Measurements from ENCODE around the gene NBEA. TPM values are rescaled to one million over a fixed set of nuclear protein-coding genes. Genes with fewer than 3 reads are reported as not detected.
"Not testable (repeated sequence)": the region's sequence is repeated elsewhere in the genome, so short reads cannot be mapped to it uniquely, and the experiment has no call there.

NBEA gene
- total RNA-seq, 3 donors from 2014 or later (not counting 1 experiment from before 2014, with no cell fraction given) = 0.27 to 0.66 (median 0.33) TPM

DNA sequence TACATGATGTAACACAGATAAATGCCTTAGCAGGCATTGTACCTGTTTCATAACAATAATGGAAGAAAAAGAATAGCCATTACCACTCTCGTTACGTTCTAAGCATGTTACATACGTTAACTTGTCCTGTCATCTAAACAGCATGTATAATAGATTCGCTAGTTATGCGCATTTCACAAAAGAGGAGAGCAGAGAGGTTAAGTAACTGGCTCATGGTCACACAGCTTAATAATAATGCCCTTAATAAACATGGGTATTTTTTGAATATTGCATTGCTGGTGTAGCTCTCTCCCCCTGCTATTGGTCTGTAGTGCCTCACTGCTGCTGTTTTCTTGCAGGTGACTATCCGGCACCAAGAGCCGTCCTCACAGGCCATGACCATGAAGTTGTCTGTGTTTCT, 722.7 kb downstream of the NBEA start:
- DNase-seq (no peak), ATAC-seq (no peak)
- no peak overlapping the region for H3K4me3 Mint-ChIP-seq
- no peak overlapping the region for H3K4me3 ChIP-seq (ENCODE audit: low read length)
- TF ChIP-seq, protein P1, sequence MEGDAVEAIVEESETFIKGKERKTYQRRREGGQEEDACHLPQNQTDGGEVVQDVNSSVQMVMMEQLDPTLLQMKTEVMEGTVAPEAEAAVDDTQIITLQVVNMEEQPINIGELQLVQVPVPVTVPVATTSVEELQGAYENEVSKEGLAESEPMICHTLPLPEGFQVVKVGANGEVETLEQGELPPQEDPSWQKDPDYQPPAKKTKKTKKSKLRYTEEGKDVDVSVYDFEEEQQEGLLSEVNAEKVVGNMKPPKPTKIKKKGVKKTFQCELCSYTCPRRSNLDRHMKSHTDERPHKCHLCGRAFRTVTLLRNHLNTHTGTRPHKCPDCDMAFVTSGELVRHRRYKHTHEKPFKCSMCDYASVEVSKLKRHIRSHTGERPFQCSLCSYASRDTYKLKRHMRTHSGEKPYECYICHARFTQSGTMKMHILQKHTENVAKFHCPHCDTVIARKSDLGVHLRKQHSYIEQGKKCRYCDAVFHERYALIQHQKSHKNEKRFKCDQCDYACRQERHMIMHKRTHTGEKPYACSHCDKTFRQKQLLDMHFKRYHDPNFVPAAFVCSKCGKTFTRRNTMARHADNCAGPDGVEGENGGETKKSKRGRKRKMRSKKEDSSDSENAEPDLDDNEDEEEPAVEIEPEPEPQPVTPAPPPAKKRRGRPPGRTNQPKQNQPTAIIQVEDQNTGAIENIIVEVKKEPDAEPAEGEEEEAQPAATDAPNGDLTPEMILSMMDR (IDR thresholded peaks at IDR 0.05) = no peak
- no peaks in the 10 kb centered on the region for H3K27me3 Mint-ChIP-seq (ENCODE audit: low read depth in 2 of 2)
- H3K4me1 Mint-ChIP-seq = no peaks in the 10 kb centered on the region
- H3K9me3 ChIP-seq (ENCODE audit: control insufficient read depth, insufficient read depth, low read length) = no peaks in the 10 kb centered on the region
- no peaks in the 10 kb centered on the region for H3K27me3 ChIP-seq (ENCODE audit: control insufficient read depth, insufficient read depth, low read length)
- no peaks in the 10 kb centered on the region for H3K9me3 Mint-ChIP-seq
- H3K36me3 ChIP-seq (ENCODE audit: control insufficient read depth, insufficient read depth, low read length) = no peaks in the 10 kb centered on the region
- H3K27ac ChIP-seq (ENCODE audit: low read length) = no peak overlapping the region
- 95% methylated on average over 7 of the region's 7 CpGs for whole genome bisulfite sequencing (ENCODE audit: insufficient coverage)
- H3K27ac Mint-ChIP-seq = no peak overlapping the region
- no peaks in the 10 kb centered on the region for H3K36me3 Mint-ChIP-seq
- H3K4me1 ChIP-seq (ENCODE audit: control insufficient read depth, insufficient read depth, low read length) = no peaks in the 10 kb centered on the region
- intact Hi-C loops (cut with micrococcal nuclease) = no loop called here

DNA sequence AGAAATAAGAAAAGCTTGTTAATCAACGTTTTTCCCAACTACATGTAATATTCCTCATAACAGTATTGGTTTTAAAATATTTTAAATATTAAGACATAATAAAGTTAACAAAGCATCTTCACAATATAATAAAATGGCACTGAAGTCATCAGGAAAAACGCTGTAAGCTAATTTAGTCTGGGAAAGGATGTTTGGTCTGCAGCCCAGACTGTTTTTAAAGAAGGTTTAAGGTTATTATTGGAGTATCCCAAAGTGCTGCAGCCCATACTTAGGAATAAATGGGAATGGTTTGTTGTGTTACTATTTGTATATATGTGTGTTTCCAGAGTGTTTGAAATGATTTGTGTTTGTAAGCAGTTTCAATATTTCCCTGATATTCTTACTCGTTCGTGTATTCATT, 727.3 kb downstream of the NBEA start:
- H3K4me1 ChIP-seq (ENCODE audit: control insufficient read depth, insufficient read depth, low read length) = no peaks in the 10 kb centered on the region
- 95% methylated on average over 3 of the region's 4 CpGs for WGBS (ENCODE audit: insufficient coverage)
- no peaks in the 10 kb centered on the region for H3K36me3 ChIP-seq (ENCODE audit: control insufficient read depth, insufficient read depth, low read length)
- intact Hi-C loops (cut with micrococcal nuclease) = no loop called here
- H3K27ac Mint-ChIP-seq = no peak overlapping the region
- H3K27me3 Mint-ChIP-seq (ENCODE audit: low read depth in 2 of 2) = no peaks in the 10 kb centered on the region
- H3K4me3 Mint-ChIP-seq = no peak overlapping the region
- no peak overlapping the region for H3K27ac ChIP-seq (ENCODE audit: low read length)
- no peaks in the 10 kb centered on the region for H3K9me3 Mint-ChIP-seq
- TF ChIP-seq, protein P1 (IDR thresholded peaks at IDR 0.05) = no peak
- DNase-seq (no peak), ATAC-seq (no peak)
- H3K36me3 Mint-ChIP-seq = no peaks in the 10 kb centered on the region
- H3K9me3 ChIP-seq (ENCODE audit: control insufficient read depth, insufficient read depth, low read length) = no peaks in the 10 kb centered on the region
- no peak overlapping the region for H3K4me3 ChIP-seq (ENCODE audit: low read length)
- H3K27me3 ChIP-seq (ENCODE audit: control insufficient read depth, insufficient read depth, low read length) = no peaks in the 10 kb centered on the region
- no peaks in the 10 kb centered on the region for H3K4me1 Mint-ChIP-seq

DNA sequence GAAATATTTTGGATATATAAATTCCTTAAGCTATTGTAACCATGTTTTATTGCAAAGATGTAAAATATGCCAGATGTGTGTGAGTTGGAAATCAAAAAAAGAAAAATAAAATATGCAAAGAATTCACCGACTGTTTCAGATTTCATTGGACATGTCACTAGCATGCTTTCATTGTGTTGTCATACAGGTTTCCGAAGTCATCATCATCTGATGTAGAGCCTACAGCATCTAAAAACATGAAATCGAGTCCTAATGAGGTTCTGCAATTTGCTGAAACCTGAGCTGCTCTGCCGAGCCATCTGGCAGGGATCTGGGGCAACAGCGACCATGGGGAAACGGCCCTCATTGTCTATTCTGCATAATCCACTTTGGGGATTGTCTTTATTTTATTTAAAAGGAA, 730.5 kb downstream of the NBEA start:
- Histone ChIP-seq H3K27me3 (ENCODE audit: control insufficient read depth, insufficient read depth, low read length) (no peaks in the 10 kb centered on the region), H3K4me1 (ENCODE audit: control insufficient read depth, insufficient read depth, low read length) (no peaks in the 10 kb centered on the region), H3K9me3 (ENCODE audit: control insufficient read depth, insufficient read depth, low read length) (peaks cover 5% of the 10 kb centered on the region), H3K4me3 (ENCODE audit: low read length) (no peak overlapping the region), H3K27ac (ENCODE audit: low read length) (no peak overlapping the region), H3K36me3 (ENCODE audit: control insufficient read depth, insufficient read depth, low read length) (no peaks in the 10 kb centered on the region)
- 88% methylated on average over 6 of the region's 6 CpGs for WGBS (ENCODE audit: insufficient coverage)
- Mint-ChIP-seq H3K4me1 (no peaks in the 10 kb centered on the region), H3K27me3 (ENCODE audit: low read depth in 2 of 2) (peaks cover 0 to 4% of the 10 kb centered on the region in 2 donors), H3K27ac (no peak overlapping the region), H3K9me3 (no peaks in the 10 kb centered on the region), H3K36me3 (no peaks in the 10 kb centered on the region), H3K4me3 (no peak overlapping the region)
- TF ChIP-seq, protein P1 (IDR thresholded peaks at IDR 0.05) = no peak
- DNase-seq (no peak), ATAC-seq (no peak)
- intact Hi-C loops (cut with micrococcal nuclease) = no loop called here

DNA sequence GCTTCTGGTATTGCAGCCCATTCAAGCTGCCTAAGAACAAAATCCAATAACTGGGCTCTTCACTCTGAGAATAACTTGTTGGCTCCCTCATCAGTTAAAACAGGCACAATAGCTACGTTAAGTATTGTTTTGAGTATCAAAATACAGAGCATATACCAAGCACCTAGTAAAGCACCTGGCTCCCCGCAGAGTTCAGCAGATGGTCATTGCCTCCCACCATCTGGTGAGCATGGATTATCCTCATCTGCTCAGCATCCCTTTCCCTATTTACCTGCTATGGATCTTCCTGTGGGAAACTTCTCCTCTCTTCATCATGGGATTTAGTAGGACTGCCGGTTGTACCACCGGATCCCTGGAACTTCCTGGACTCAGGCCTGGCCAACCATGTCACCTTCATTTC, 733.6 kb downstream of the NBEA start:
- Histone ChIP-seq H3K27me3 (ENCODE audit: control insufficient read depth, insufficient read depth, low read length) (no peaks in the 10 kb centered on the region), H3K27ac (ENCODE audit: low read length) (no peak overlapping the region), H3K4me1 (ENCODE audit: control insufficient read depth, insufficient read depth, low read length) (no peaks in the 10 kb centered on the region), H3K4me3 (ENCODE audit: low read length) (no peak overlapping the region), H3K9me3 (ENCODE audit: control insufficient read depth, insufficient read depth, low read length) (peaks cover 7% of the 10 kb centered on the region), H3K36me3 (ENCODE audit: control insufficient read depth, insufficient read depth, low read length) (no peaks in the 10 kb centered on the region)
- intact Hi-C loops (cut with micrococcal nuclease) = no loop called here
- no peak for DNase-seq
- H3K36me3 Mint-ChIP-seq = no peaks in the 10 kb centered on the region
- no peaks in the 10 kb centered on the region for H3K4me1 Mint-ChIP-seq
- H3K27me3 Mint-ChIP-seq (ENCODE audit: low read depth in 2 of 2) = peaks cover 0 to 4% of the 10 kb centered on the region in 2 donors
- 94% methylated on average over 4 of the region's 4 CpGs for WGBS (ENCODE audit: insufficient coverage)
- no peak overlapping the region for H3K27ac Mint-ChIP-seq
- ATAC-seq = no peak
- TF ChIP-seq, protein P1 (IDR thresholded peaks at IDR 0.05) = no peak
- H3K9me3 Mint-ChIP-seq = no peaks in the 10 kb centered on the region
- H3K4me3 Mint-ChIP-seq = no peak overlapping the region

DNA sequence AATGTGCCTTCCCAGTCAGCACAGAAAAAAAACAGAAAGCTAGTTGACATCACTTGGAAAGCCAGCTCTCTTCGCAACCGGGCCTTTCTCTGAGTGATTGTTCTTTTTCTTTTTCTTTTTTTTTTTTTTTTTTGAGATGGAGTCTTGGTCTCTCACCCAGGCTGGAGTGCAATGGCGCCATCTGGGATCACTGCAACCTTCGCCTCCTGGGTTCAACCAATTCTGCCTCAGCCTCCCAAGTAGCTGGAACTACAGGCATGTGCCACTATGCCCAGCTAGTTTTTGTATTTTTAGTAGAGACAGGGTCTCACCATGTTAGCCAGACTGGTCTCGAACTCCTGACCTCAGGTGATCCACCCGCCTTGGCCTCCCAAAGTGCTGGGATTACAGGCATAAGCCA, 735.8 kb downstream of the NBEA start:
- H3K27ac Mint-ChIP-seq; DNase-seq; H3K27me3 Mint-ChIP-seq (ENCODE audit: low read depth in 2 of 2); H3K4me1 ChIP-seq (ENCODE audit: control insufficient read depth, insufficient read depth, low read length); H3K4me1 Mint-ChIP-seq; H3K9me3 ChIP-seq (ENCODE audit: control insufficient read depth, insufficient read depth, low read length); H3K4me3 Mint-ChIP-seq; intact Hi-C loops (cut with micrococcal nuclease); H3K4me3 ChIP-seq (ENCODE audit: low read length); H3K36me3 Mint-ChIP-seq; H3K9me3 Mint-ChIP-seq; H3K27ac ChIP-seq (ENCODE audit: low read length); ATAC-seq; H3K27me3 ChIP-seq (ENCODE audit: control insufficient read depth, insufficient read depth, low read length); H3K36me3 ChIP-seq (ENCODE audit: control insufficient read depth, insufficient read depth, low read length): not testable (repeated sequence)
- WGBS (ENCODE audit: insufficient coverage) = 79% methylated on average over 6 of the region's 6 CpGs

All from natural killer cell (primary cell).